Kasumi-1 (cell line): Measurements from ENCODE around the gene MECR.

Experiments used
- DNase-seq, 2 experiments: peaks; one replicate each; lab custom pipeline; 2025; lab: John Stamatoyannopoulos, UW

MECR gene

DNA sequence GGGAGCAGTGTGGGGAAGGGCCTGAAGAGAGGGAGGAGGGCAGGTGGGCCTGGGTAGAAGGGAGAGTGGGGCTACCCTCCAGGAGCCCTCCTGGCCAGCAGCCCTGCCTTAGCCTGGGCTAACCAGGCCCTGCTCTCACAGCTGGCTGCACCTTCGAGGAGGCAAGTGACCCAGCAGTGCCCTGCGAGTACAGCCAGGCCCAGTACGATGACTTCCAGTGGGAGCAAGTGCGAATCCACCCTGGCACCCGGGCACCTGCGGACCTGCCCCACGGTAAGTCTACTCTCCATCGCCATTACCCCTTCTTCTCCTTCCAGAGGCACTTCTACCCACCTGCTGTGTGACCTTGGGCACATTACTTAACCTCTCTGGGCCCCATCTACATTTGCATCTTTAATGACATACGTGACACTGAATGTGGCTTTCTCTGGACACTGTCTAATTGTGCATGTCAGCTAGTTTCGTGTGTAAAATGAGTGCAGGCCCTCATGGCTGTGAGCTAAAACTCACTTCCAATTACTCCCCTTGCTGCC lies 24.5 kb upstream of the MECR start:
- no peak for DNase-seq

GRCh38 chr1:29254346-29254745 lies 23.6 kb upstream of the MECR start:
- DNase-seq: no peak

GRCh38 chr1:29253180-29253579 lies 22.4 kb upstream of the MECR start:
- no peak for DNase-seq

DNA sequence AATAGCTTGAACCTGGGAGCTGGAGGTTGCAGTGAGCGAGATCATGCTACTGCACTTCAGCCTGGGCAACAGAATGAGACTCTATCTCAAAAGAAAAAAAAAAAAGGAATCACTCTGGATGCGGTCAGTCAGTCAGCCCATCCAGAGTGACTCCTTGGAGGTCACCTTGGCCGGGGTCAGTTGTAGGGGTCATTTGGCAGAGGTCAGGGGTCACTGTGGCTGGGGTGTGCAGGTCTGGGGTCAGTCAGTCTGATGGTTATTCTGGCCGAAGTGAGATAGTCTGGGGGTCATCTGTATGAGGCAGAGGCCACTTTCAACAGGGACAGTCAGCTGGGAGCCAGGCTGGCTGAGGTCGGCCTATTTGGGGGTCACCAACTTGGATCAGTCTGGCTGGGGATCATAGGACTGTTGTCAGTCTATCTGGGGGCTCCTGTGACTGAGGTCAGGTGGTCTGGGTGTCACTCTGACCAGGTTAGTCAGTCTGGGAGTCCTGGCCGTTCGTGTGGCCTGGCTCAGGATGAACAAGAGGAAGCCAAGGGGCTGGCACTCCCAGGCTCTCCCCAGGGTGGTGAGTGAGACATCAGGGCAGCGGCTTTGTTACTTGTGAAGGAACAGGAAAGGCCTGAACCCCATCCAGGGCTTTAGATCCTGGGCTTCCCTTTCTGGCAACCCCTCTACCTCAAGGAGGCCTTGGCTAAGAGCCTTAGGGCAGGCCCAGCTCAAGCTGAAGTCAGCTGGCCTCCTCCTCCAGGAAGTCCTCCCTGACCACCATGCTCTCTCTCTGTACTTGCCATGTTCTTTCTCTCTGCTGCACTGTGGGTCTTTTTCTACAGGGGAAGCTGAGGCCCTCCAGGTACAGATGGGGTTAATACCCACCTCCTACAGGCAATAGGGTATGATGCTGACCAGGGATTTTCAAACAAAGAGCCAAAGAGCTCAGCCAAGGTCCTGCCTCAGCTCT lies 20.7 kb upstream of the MECR start:
- DNase-seq: no peak

DNA sequence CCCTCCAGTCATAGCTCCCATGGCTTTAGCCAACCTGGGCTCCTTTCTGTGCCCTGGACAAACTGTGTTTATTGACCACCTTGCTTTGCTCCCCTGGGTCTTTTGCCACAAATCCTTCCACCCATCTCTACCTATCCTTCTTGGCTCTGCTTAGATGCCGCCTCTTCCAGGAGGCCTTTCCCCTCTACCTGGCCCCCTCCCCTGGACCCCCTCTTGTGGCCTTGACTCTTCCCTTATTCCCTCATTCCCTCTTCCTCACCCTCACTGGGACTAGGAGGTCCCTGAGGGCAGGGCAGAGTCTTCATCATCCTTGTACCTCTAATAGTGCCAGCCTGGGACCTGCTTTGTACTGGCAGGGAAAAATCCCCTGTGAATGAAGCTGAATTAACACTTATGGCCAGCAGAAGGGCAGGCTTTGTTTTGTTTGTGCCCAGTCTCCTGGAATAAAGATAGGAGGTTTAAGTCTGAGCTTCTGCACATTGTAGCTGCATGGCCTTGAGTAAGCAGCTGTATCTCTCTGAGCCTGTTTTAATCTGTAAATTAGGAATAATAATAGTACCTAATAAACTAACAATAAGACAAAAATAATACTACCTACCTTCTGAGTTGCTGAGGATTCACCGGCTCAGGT lies 19.3 kb upstream of the MECR start:
- DNase-seq: no peak

- no peak for DNase-seq
Measured at GRCh38 chr1:29249170-29249691, 18.5 kb upstream of the MECR start.

DNA sequence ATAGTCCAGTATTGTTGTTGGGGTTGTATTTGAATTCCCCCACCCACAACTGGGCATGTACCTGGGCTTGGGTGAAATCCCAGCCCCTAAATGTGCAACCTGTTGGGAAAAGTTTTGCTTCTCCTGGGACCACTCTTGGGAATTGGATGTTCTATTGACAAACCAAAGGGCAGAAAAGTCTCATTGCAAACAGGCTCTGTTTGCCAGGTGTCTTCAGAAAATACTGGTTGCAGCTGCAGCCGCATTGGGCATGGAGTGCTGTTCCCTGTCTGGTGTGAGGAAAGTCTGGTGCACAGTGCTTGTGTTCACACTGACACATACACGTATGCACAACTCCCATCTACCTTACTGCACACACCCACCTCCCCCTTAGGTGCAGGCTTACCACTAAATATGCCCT lies 17.7 kb upstream of the MECR start:
- no peak for DNase-seq

DNA sequence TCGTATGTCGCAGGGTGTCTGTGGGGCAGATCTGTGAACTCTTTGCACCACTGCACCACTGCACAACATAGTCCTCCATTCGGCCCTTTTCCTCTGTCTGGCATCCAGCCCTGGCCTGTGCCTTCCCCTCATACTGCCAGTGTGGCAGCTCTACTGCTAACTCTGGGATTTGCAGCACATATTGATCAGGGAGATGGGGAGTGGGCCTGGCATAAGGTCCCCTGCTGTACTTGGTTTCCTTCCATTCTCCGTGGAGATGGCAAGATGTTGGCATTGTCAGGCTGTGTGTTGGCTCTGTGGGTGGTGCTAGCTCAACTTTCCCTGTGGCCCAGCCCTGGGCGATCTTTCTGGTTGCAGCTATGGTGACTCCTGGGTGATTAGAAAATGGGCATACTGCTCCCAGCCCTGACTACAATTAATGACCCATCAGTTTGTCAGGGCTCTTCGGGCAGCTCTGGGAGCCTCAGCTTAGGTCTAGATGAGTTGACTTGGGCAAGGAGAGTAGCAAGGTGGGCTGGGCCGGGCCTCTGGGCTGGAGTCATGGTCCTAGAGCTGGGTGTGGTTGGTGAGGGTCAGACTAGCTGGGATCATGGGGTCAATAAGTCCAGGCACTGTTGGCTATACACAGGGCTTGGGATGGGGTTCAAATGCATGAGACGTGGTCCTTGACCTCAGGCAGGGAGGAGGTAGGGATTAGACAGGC lies 17.0 kb upstream of the MECR start:
- no peak for DNase-seq

GRCh38 chr1:29247044-29247443 lies 16.3 kb upstream of the MECR start:
- no peak for DNase-seq

- peak in 1 of 2 experiments; percentile 6 for DNase-seq
Measured at GRCh38 chr1:29245876-29246275, 15.1 kb upstream of the MECR start.

- DNase-seq: no peak
Measured at GRCh38 chr1:29245261-29245660, 14.5 kb upstream of the MECR start.

GRCh38 chr1:29243871-29244200 lies 13.1 kb upstream of the MECR start:
- DNase-seq: no peak

DNA sequence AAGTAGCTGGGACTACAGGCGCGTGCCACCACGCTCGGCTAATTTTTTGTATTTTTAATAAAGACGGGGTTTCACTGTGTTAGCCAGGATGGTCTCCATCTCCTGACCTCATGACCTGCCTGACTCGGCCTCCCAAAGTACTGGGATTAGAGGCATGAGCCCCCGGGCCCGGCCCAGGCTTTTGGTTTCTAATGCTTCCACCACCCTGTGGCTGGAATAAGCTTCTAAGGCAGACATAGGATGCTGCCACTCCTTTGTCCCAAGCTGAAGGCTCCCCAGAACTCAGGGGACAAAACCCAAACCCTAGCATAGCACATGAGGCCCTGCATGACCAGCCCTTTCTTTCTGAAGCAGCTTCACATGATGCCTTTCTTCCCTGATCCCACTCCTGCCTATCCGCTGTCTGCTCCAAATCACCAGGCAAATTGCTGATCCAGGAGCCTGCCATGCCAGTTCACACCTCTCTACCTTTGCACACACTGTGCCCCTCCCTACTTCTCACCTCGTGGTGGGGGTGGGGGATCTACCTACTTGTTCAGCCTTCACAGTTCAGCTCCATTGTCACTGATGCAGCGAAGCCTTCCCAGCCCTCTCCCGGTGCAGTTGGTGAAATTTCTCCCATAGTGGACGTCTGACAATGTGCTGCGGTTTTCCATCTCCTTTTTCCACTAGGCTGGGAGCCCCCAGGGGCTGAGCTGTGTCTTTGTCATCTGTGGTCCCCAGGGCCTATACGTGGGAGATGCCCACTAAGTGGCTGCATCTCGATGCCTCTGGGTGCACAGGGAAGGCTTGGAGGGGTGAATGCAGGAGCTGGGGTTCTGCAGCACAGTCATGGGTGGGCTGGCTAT lies 12.5 kb upstream of the MECR start:
- no peak for DNase-seq

GRCh38 chr1:29240986-29241385 lies 10.3 kb upstream of the MECR start:
- no peak for DNase-seq

GRCh38 chr1:29240400-29240837 lies 9.7 kb upstream of the MECR start:
- DNase-seq: no peak

DNA sequence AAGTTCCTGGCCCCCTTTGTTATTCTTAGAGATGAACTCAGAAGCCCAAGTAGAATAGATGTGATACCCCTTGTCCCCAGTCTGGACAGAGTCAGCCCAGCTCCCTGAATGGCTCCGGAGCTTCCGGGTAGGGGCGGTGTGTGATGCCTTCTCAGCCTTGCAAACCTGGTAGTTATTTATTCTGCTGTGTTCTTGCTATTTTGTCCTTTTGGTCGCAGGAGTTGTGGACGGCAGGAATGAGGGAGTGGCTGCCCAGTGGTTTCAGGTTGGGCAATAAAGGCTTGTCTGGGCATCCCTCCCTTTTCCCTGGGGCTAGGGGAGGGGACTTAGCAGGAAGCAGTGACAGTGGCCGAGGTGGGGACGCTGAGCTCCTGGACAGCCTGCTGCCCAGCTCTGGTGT lies 8.4 kb upstream of the MECR start:
- no peak for DNase-seq

- DNase-seq: no peak
Measured at GRCh38 chr1:29238620-29239002, 7.9 kb upstream of the MECR start.

GRCh38 chr1:29237852-29238619 lies 7.3 kb upstream of the MECR start:
- no peak for DNase-seq

- DNase-seq: no peak
Measured at GRCh38 chr1:29237129-29237821, 6.5 kb upstream of the MECR start.

GRCh38 chr1:29236712-29237128 lies 6.0 kb upstream of the MECR start:
- no peak for DNase-seq
